GM12891 (cell line): ENCODE results near the gene TPSB2.
"Not testable (repeated sequence)": the region's sequence is repeated elsewhere in the genome, so short reads cannot be mapped to it uniquely, and the experiment has no call there.

Source experiments
- DNase-seq: peaks from one replicate; pipeline ENCODE4 v3.0.0; 2011; ENCODE audit warnings: low spot score; ENCODE audit not compliant: insufficient read length
- FAIRE-seq: peaks from 2 replicates; lab custom pipeline; 2011; peaks lifted over from hg19 to GRCh38; lab: Jason Lieb, UNC
- PAX5 ChIP-seq: IDR thresholded peaks from 2 replicates; pipeline ENCODE4 v1.6.1; 2011; ENCODE audit warnings: low read length, moderate library complexity, mild to moderate bottlenecking; ENCODE audit not compliant: insufficient read depth, severe bottlenecking
- POLR2A ChIP-seq: IDR thresholded peaks from 2 replicates; pipeline ENCODE4 v1.6.1; 2011; ENCODE audit warnings: low read depth, low read length, control low read depth
- POLR2AphosphoS5 ChIP-seq: IDR thresholded peaks from 2 replicates; pipeline ENCODE4 v1.6.1; 2011; ENCODE audit warnings: low read depth, low read length, control low read depth
- POU2F2 ChIP-seq: IDR thresholded peaks from 2 replicates; pipeline ENCODE4 v1.6.1; 2011; ENCODE audit warnings: low read depth, mild to moderate bottlenecking, control low read depth, low read length, moderate library complexity
- SPI1 ChIP-seq: IDR thresholded peaks from 2 replicates; pipeline ENCODE4 v1.6.1; 2011; ENCODE audit warnings: low read depth, low read length, control low read depth
- TAF1 ChIP-seq: IDR thresholded peaks from 2 replicates; pipeline ENCODE4 v1.6.1; 2011; ENCODE audit warnings: low read depth, low read length, control low read depth

Gene TPSB2

GRCh38 chr16:1262210-1262845 is 32.3 kb upstream of the TPSB2 start:
- TF ChIP-seq POLR2AphosphoS5: no peak
- no peak for TF ChIP-seq POLR2A
- TF ChIP-seq SPI1: no peak
- TF ChIP-seq TAF1: no peak
- TF ChIP-seq PAX5: no peak
- no peak for TF ChIP-seq POU2F2
- FAIRE-seq: no peak
- no peak for DNase-seq

GRCh38 chr16:1261131-1261892 is 31.3 kb upstream of the TPSB2 start:
- TF ChIP-seq PAX5 (no peak), POLR2AphosphoS5 (no peak), TAF1 (no peak), POU2F2 (no peak), SPI1 (no peak), POLR2A (no peak)
- no peak for FAIRE-seq
- DNase-seq: no peak

- TF ChIP-seq SPI1: no peak
- TF ChIP-seq POLR2A: no peak
- TF ChIP-seq PAX5: no peak
- TF ChIP-seq TAF1: no peak
- no peak for TF ChIP-seq POLR2AphosphoS5
- TF ChIP-seq POU2F2: no peak
- FAIRE-seq (no peak), DNase-seq (no peak)
These were observed 30.2 kb upstream of the TPSB2 start for GRCh38 chr16:1260101-1260680.

- FAIRE-seq (no peak), DNase-seq (no peak)
- TF ChIP-seq POLR2A: no peak
- no peak for TF ChIP-seq TAF1
- TF ChIP-seq POLR2AphosphoS5: no peak
- no peak for TF ChIP-seq PAX5
- no peak for TF ChIP-seq POU2F2
- no peak for TF ChIP-seq SPI1
These were observed 29.7 kb upstream of the TPSB2 start for GRCh38 chr16:1259760-1260068.

GRCh38 chr16:1258906-1259759 is 29.1 kb upstream of the TPSB2 start:
- DNase-seq: no peak
- TF ChIP-seq SPI1 (no peak), PAX5 (no peak), TAF1 (no peak), POLR2A (no peak), POU2F2 (no peak), POLR2AphosphoS5 (no peak)
- no peak for FAIRE-seq

GRCh38 chr16:1258225-1258600 is 28.2 kb upstream of the TPSB2 start:
- no peak for TF ChIP-seq POLR2AphosphoS5
- TF ChIP-seq SPI1: no peak
- no peak for TF ChIP-seq POLR2A
- no peak for TF ChIP-seq PAX5
- TF ChIP-seq POU2F2: no peak
- no peak for TF ChIP-seq TAF1
- DNase-seq (no peak), FAIRE-seq (no peak)

GRCh38 chr16:1257561-1258224 is 27.7 kb upstream of the TPSB2 start:
- FAIRE-seq: no peak

GRCh38 chr16:1256874-1257322 is 26.9 kb upstream of the TPSB2 start:
- no peak for FAIRE-seq
- TF ChIP-seq TAF1 (no peak), PAX5 (no peak), POLR2A (no peak), POLR2AphosphoS5 (no peak), SPI1 (no peak), POU2F2 (no peak)
- DNase-seq: no peak

More at GRCh38 chr16:1257561-1258224, 27.7 kb upstream of the TPSB2 start:
- no peak for DNase-seq
- no peak for TF ChIP-seq POU2F2
- TF ChIP-seq POLR2AphosphoS5: no peak
- no peak for TF ChIP-seq SPI1
- TF ChIP-seq POLR2A: no peak
- no peak for TF ChIP-seq TAF1
- no peak for TF ChIP-seq PAX5

- FAIRE-seq, DNase-seq: not testable (repeated sequence)
These were observed 26.4 kb upstream of the TPSB2 start for GRCh38 chr16:1256296-1256873.

- not testable (repeated sequence) for FAIRE-seq, DNase-seq
These were observed 25.5 kb upstream of the TPSB2 start, which contains the start of gene TPSD1 for GRCh38 chr16:1255276-1256122. Gene TPSD1 (plus strand): TSS chr16:1256069. CDS start chr16:1256281, 212 bp downstream.

GRCh38 chr16:1254821-1255220 is 24.8 kb upstream of the TPSB2 start:
- FAIRE-seq, DNase-seq: not testable (repeated sequence)

GRCh38 chr16:1253701-1254364 is 23.8 kb upstream of the TPSB2 start:
- FAIRE-seq: not testable (repeated sequence)

GRCh38 chr16:1249031-1249755 is 19.2 kb upstream of the TPSB2 start:
- FAIRE-seq: peak; percentile 88

More at GRCh38 chr16:1253701-1254364, 23.8 kb upstream of the TPSB2 start:
- not testable (repeated sequence) for DNase-seq

More at GRCh38 chr16:1249031-1249755, 19.2 kb upstream of the TPSB2 start:
- not testable (repeated sequence) for DNase-seq
